Memory B cell (primary cell): ENCODE results near the gene TTLL8.

Experiments used
- ATAC-seq: fragments of 150-1000 bp; cut with Tn5 transposase; 2 replicates; pipeline ENCODE4 v1.10.0; 2021; ENCODE audit warnings: low read depth, mild to moderate bottlenecking, moderate library complexity
- DNase-seq, 2 donors: peaks; one replicate each; pipeline ENCODE4 v3.0.0; 2022; ENCODE audit warnings: low spot score in 2 of 2
- H3K27ac Mint-ChIP-seq: one replicate; pipeline ENCODE4 v1.8.0; 2022; ENCODE audit warnings: mild to moderate bottlenecking, moderate library complexity, mixed read lengths
- H3K27me3 Mint-ChIP-seq: one replicate; pipeline ENCODE4 v1.8.0; 2022; ENCODE audit warnings: mixed read lengths
- H3K36me3 Mint-ChIP-seq: one replicate; pipeline ENCODE4 v1.8.0; 2022; ENCODE audit warnings: mild to moderate bottlenecking, mixed read lengths
- H3K4me1 Mint-ChIP-seq: one replicate; pipeline ENCODE4 v1.8.0; 2022; ENCODE audit warnings: mixed read lengths
- H3K4me3 Mint-ChIP-seq: one replicate; pipeline ENCODE4 v1.8.0; 2022; ENCODE audit warnings: mild to moderate bottlenecking, moderate library complexity, mixed read lengths
- H3K9me3 Mint-ChIP-seq: one replicate; pipeline ENCODE4 v1.8.0; 2022; ENCODE audit warnings: mixed read lengths

Gene TTLL8

DNA sequence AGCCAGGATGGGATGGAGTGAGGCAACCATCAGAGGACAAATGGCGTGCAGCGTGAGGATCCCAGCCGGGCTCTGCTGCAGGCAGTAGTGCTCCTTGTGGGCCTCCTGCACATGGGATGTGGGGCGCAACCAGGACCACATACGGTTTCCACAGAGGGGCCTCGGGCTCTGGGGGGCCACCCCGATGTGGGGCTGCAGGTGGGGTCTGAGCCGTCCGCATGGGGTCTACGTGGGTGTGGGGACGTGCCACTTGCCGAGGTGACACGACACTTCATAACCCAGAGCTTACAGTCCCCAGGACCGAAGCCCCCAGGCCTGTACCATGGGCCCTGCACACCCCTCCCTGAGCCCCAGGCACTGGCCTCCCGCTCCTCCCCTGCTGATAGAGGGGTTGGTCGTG is 10.8 kb downstream of the TTLL8 start:
- Mint-ChIP-seq H3K36me3 (no peaks in the 10 kb centered on the region), H3K27ac (no peak overlapping the region), H3K4me1 (no peaks in the 10 kb centered on the region), H3K27me3 (peaks cover 29% of the 10 kb centered on the region), H3K9me3 (peaks cover 6% of the 10 kb centered on the region), H3K4me3 (no peak overlapping the region)
- ATAC-seq, result no peak
- no peak for DNase-seq

GRCh38 chr22:50046481-50047245 is 11.4 kb downstream of the TTLL8 start:
- H3K4me3 Mint-ChIP-seq, result no peak overlapping the region
- DNase-seq (no peak), ATAC-seq (no peak)
- H3K4me1 Mint-ChIP-seq, result no peaks in the 10 kb centered on the region
- peaks cover 4% of the 10 kb centered on the region for H3K9me3 Mint-ChIP-seq
- no peaks in the 10 kb centered on the region for H3K36me3 Mint-ChIP-seq
- H3K27ac Mint-ChIP-seq, result no peak overlapping the region
- H3K27me3 Mint-ChIP-seq, result peaks cover 24% of the 10 kb centered on the region

DNA sequence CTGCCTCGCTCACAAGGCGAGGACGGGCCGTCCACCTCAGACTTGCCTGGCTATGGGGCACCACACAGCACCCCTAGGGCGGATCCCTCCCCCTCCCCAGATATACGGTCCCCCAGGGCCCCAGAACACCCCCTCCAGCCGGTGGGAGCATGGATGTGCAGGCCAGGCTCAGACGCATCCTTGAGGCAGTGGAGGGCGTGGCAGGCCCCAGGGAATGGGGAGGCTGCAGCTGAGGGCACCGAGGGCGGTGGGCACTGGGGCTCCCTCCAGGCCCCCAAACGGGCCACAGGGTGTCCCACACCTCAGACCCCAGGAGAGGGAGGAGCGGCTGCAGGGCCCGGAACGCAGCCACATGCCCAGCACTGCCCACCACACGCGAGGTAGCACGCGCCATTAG is 12.1 kb downstream of the TTLL8 start:
- H3K27me3 Mint-ChIP-seq, result peaks cover 23% of the 10 kb centered on the region
- no peaks in the 10 kb centered on the region for H3K36me3 Mint-ChIP-seq

DNA sequence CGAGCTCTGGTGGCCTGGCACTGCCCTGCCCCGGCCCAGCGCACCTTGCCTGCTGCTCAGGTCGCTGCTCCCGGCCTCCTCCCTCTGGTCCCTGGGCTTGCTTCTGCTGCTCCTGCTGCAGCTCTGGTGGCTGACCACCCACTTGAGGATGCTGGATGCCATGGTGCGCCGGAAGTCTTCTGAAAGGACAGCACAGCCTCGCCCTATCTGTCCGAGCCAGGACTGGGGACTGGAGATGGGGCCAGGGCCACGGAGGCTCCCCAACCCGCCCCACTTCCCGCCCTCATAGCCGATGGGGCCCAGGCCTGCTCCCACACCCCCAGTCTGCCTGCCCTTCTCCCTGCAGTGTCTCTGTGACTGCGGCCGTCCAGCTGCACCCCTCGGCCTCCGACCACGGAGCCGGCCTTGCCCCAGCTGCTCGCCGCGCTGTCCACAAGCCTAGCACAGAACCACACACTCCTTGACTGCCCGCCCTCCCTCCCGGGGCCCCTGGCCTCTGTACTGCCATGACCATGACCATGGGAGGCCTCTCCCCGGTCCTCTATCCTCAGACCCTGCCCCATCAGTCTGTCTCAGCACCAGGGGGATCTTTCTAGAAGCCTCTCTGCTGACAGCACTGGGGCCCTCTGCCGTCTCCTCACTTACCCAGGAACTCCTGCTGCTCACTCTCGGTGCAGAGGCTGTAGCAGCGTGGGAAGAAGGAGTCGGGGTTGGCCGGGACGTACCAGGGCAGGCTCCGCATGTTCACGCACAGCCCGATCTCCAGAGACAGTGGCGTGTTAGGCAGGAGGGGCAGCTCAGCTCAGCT is 12.7 kb downstream of the TTLL8 start:
- H3K4me3 Mint-ChIP-seq, result no peak overlapping the region
- no peak overlapping the region for H3K27ac Mint-ChIP-seq
- no peak for ATAC-seq
- peaks cover 18% of the 10 kb centered on the region for H3K27me3 Mint-ChIP-seq
- no peaks in the 10 kb centered on the region for H3K36me3 Mint-ChIP-seq
- no peaks in the 10 kb centered on the region for H3K4me1 Mint-ChIP-seq
- DNase-seq, result no peak
- peaks cover 4% of the 10 kb centered on the region for H3K9me3 Mint-ChIP-seq

More for the DNA sequence above, 12.1 kb downstream of the TTLL8 start:
- H3K27ac Mint-ChIP-seq, result no peak overlapping the region
- H3K4me3 Mint-ChIP-seq, result no peak overlapping the region
- H3K4me1 Mint-ChIP-seq, result no peaks in the 10 kb centered on the region
- no peak for ATAC-seq
- no peak for DNase-seq
- peaks cover 4% of the 10 kb centered on the region for H3K9me3 Mint-ChIP-seq

GRCh38 chr22:50044485-50045118 is 13.5 kb downstream of the TTLL8 start:
- no peak overlapping the region for H3K27ac Mint-ChIP-seq
- no peak for ATAC-seq
- H3K36me3 Mint-ChIP-seq, result no peaks in the 10 kb centered on the region
- no peaks in the 10 kb centered on the region for H3K4me1 Mint-ChIP-seq
- no peak for DNase-seq
- peaks cover 17% of the 10 kb centered on the region for H3K27me3 Mint-ChIP-seq
- peaks cover 4% of the 10 kb centered on the region for H3K9me3 Mint-ChIP-seq
- no peak overlapping the region for H3K4me3 Mint-ChIP-seq

DNA sequence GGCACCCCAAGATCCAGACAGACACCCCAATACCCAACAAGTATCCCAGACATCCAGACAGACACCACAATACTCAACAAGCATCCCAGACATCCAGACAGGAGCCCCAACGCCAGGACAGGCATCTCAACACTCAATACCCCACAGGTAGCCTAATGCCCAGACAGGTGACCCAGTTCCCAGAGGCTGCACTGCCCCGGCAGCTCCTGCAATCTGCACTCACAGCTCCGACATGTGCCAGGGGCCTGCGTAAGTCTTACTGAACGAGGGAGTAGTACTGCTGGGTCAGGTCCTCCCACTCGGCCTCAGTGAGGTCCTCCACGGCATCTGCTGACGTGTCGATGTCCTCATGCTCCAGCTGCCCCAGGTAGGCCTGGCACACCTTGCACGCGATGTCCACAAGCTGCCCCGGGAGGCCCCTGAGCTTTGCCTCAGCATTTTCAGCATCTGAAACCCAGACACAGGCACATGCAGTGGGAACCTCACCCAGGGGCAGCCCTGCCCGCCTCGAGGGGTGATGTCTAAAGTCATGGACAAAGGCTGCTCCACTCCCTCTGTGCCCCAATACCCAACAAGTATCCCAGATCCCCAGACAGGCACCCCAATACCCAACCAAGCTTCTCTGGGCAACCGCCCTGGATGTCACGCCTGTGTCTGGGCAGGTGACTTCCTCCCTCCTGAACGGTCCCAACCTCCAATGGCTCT is 16.6 kb downstream of the TTLL8 start:
- peaks cover 5% of the 10 kb centered on the region for H3K36me3 Mint-ChIP-seq
- no peak overlapping the region for H3K27ac Mint-ChIP-seq
- DNase-seq (no peak), ATAC-seq (no peak)
- H3K27me3 Mint-ChIP-seq, result peaks cover 17% of the 10 kb centered on the region
- H3K4me3 Mint-ChIP-seq, result no peak overlapping the region
- H3K4me1 Mint-ChIP-seq, result no peaks in the 10 kb centered on the region
- peaks cover 11% of the 10 kb centered on the region for H3K9me3 Mint-ChIP-seq

DNA sequence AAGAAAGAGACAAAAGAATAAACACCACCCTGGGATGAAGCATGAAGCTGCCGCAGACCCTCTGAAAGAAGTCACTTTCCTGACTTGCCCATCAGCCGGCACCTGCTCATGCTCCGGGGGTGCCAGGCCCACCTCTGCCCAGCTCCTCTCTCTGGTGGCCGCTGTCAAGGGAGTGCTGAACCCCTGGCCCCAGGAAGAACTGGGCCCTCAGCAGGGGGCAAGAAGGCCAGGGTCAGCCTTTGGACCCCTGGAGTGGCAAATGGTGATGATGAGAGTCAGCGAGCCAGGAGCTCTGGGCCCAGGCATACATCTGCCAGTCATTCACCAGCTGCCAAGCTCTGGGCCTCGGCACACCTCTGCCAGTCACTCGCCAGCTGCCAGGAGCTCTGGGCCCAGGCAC is 17.4 kb downstream of the TTLL8 start:
- Mint-ChIP-seq H3K27ac (no peak overlapping the region), H3K4me1 (no peaks in the 10 kb centered on the region), H3K27me3 (peaks cover 17% of the 10 kb centered on the region), H3K36me3 (peaks cover 5% of the 10 kb centered on the region), H3K9me3 (peaks cover 11% of the 10 kb centered on the region), H3K4me3 (no peak overlapping the region)
- ATAC-seq (no peak), DNase-seq (no peak)

- peaks cover 5% of the 10 kb centered on the region for H3K36me3 Mint-ChIP-seq
- H3K9me3 Mint-ChIP-seq, result peaks cover 11% of the 10 kb centered on the region
- H3K27ac Mint-ChIP-seq, result no peak overlapping the region
- ATAC-seq, result no peak
- H3K27me3 Mint-ChIP-seq, result peaks cover 17% of the 10 kb centered on the region
- no peak for DNase-seq
- H3K4me3 Mint-ChIP-seq, result no peak overlapping the region
- peaks cover under 1% of the 10 kb centered on the region for H3K4me1 Mint-ChIP-seq
These were observed 18.2 kb downstream of the TTLL8 start for GRCh38 chr22:50039669-50040443.

DNA sequence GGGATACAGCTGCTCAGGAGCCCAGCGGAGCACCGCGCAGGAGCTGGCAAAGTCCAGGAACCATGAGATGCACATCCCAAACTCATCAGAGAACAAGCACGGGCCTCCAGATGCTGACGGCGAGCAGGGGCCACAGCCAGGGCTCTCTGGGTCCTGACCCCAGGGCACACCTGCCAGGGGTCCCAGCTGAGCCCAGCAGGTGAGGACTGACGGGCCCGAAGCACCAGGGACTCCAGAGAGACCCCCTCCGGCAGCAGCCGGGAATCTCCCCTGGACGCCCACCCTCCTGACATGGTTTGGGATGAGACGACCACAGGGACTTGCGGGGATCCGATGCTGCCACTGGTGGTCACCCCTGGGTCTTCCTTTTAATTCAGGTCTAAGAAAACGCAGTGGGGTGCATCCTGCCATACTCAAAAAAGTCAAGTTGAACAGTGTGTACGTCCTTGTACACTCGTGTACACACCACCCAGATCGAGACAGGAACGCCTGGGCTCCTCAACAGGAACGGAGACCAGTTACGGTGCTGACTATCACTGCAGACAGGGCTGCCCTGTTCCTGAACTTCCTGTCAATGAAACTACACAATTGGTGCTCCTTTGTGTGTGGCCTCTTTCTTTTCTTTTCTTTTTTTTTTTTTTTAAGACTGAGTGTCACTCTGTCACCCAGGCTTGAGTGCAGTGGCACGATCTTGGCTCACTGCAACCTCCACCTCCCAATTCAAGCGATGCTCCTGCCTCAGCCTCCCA is 21.9 kb downstream of the TTLL8 start:
- no peak for DNase-seq
- Mint-ChIP-seq H3K27ac (no peak overlapping the region), H3K36me3 (peaks cover 5% of the 10 kb centered on the region), H3K9me3 (peaks cover 7% of the 10 kb centered on the region), H3K4me3 (no peak overlapping the region), H3K4me1 (peaks cover 3% of the 10 kb centered on the region), H3K27me3 (peaks cover 14% of the 10 kb centered on the region)
- ATAC-seq, result no peak

DNA sequence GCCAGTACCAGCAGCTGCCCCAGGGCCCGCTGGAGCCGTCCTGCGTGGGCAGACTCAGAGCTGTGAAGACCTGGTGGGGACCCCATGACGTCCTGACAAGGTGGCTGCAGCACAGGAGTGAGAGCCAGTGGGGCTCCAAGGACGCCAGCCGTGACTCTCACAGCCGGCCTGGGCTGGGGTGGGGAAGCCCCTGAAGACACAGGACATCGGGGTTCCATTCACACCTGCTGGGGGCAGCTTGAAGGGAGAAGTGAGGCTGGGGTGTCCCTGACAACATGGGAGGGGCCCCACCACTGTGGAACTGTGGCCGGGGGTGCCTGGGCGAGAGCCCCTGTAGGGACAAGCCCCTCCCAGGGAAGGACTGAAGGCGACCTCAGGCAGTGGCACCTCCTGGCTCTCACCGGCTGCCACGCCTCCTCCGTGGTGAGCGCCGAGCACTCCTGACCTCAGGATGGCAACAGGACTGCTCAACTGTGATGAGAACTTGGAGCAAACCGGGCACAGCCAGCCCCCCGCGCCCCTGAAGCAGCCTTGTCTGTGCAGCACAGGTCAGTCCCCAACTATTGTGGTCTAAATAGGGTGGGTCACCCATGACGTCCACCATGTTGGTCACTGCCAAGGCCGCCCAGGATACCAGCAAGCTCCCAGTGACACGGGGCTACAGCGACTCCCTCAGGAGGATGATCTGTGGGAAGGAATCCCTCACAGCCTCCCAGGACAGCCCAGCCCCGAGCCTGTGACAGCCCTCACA is 22.8 kb downstream of the TTLL8 start:
- DNase-seq (no peak), ATAC-seq (peak; percentile 10)
- Mint-ChIP-seq H3K36me3 (peaks cover 5% of the 10 kb centered on the region), H3K27ac (no peak overlapping the region), H3K4me1 (peaks cover 3% of the 10 kb centered on the region), H3K4me3 (no peak overlapping the region), H3K27me3 (peaks cover 13% of the 10 kb centered on the region), H3K9me3 (peaks cover 7% of the 10 kb centered on the region)

- Mint-ChIP-seq H3K27me3 (peaks cover 13% of the 10 kb centered on the region), H3K27ac (no peak overlapping the region), H3K4me3 (no peak overlapping the region), H3K4me1 (peaks cover 3% of the 10 kb centered on the region), H3K36me3 (peaks cover 5% of the 10 kb centered on the region), H3K9me3 (peaks cover 7% of the 10 kb centered on the region)
- no peak for DNase-seq
- no peak for ATAC-seq
These were observed 23.7 kb downstream of the TTLL8 start for GRCh38 chr22:50034126-50035081.
